Right atrium auricular region (tissue), 2 donors: ENCODE data around the gene TMEM169. TPM values are rescaled to one million over a fixed set of nuclear protein-coding genes. Genes with fewer than 3 reads are reported as not detected.

ENCODE experiments used
- DNase-seq: peaks from one replicate; pipeline ENCODE4 v3.0.0-alpha.2; 2019; ENCODE audit warnings: low spot score
- H3K27ac ChIP-seq, 2 donors: fragments of 200-600 bp; sonication (generic); 1 replicate in 1 of 2; 2 replicates in 1 of 2; pipeline ENCODE4 v1.5.1; 2016 to 2019
- H3K27me3 ChIP-seq, 2 donors: fragments of 200-600 bp; sonication (generic); one replicate each; pipeline versions ENCODE4 v1.5.1 to v1.6.0; 2017 to 2019
- H3K36me3 ChIP-seq: fragments of 200-600 bp; sonication (generic); one replicate; pipeline ENCODE4 v1.5.1; 2016
- H3K4me1 ChIP-seq, 2 donors: fragments of 200-600 bp; sonication (generic); one replicate each; pipeline versions ENCODE4 v1.5.1 to v1.6.0; 2017 to 2019
- H3K4me3 ChIP-seq, 2 donors: fragments of 200-600 bp; sonication (generic); 1 replicate in 1 of 2; 2 replicates in 1 of 2; pipeline ENCODE4 v1.5.1; 2017 to 2019; ENCODE audit warnings: mild to moderate bottlenecking in 1 of 2, moderate library complexity in 1 of 2
- H3K9me3 ChIP-seq, 2 donors: fragments of 200-600 bp; sonication (generic); one replicate each; pipeline ENCODE4 v1.5.1; 2019
- CTCF ChIP-seq, 2 donors: fragments of 200-600 bp; sonication (generic); IDR thresholded peaks; one replicate each; pipeline ENCODE4 v1.5.1; 2019; ENCODE audit warnings: antibody characterized with exemption in 2 of 2
- total RNA-seq, 2 donors: library from RNA; depleted of rRNA; stranded (reverse); fragments of >200 nt; gene quantifications; one replicate each; pipeline ENCODE4 v1.1.0, GENCODE V29; 2016

The TMEM169 gene
- total RNA-seq, 2 donors from 2014 or later = 0.26 to 0.94 TPM

- Histone ChIP-seq H3K4me3 (no peak overlapping the region), H3K4me1 (no peaks in the 10 kb centered on the region), H3K9me3 (no peaks in the 10 kb centered on the region), H3K27ac (no peak overlapping the region), H3K36me3 (no peaks in the 10 kb centered on the region), H3K27me3 (no peaks in the 10 kb centered on the region)
- DNase-seq = no peak
- TF ChIP-seq CTCF (IDR thresholded peaks at IDR 0.05) = no peak
These were observed 40.3 kb upstream of the TMEM169 start for GRCh38 chr2:216041438-216041837.

- no peak overlapping the region for H3K4me3 ChIP-seq
- H3K27me3 ChIP-seq = no peaks in the 10 kb centered on the region
- no peak overlapping the region for H3K27ac ChIP-seq
- H3K36me3 ChIP-seq = no peaks in the 10 kb centered on the region
- DNase-seq = no peak
- no peaks in the 10 kb centered on the region for H3K4me1 ChIP-seq
- no peaks in the 10 kb centered on the region for H3K9me3 ChIP-seq
- no peak for TF ChIP-seq CTCF (IDR thresholded peaks at IDR 0.05)
These were observed 37.8 kb upstream of the TMEM169 start for GRCh38 chr2:216043949-216044348.

- H3K4me3 ChIP-seq = no peak overlapping the region
- TF ChIP-seq CTCF (IDR thresholded peaks at IDR 0.05) = no peak
- H3K27me3 ChIP-seq = no peaks in the 10 kb centered on the region
- no peak for DNase-seq
- no peaks in the 10 kb centered on the region for H3K4me1 ChIP-seq
- H3K9me3 ChIP-seq = no peaks in the 10 kb centered on the region
- H3K36me3 ChIP-seq = no peaks in the 10 kb centered on the region
- H3K27ac ChIP-seq = no peak overlapping the region
These were observed 36.7 kb upstream of the TMEM169 start for GRCh38 chr2:216044883-216045486.

- H3K4me3 ChIP-seq = no peak overlapping the region
These were observed 34.3 kb upstream of the TMEM169 start for GRCh38 chr2:216047397-216047796.

GRCh38 chr2:216049452-216049851 lies 32.3 kb upstream of the TMEM169 start:
- Histone ChIP-seq H3K4me3 (no peak overlapping the region), H3K27me3 (no peaks in the 10 kb centered on the region), H3K9me3 (no peaks in the 10 kb centered on the region), H3K36me3 (no peaks in the 10 kb centered on the region), H3K4me1 (no peaks in the 10 kb centered on the region), H3K27ac (no peak overlapping the region)
- DNase-seq = no peak
- no peak for TF ChIP-seq CTCF (IDR thresholded peaks at IDR 0.05)

More at GRCh38 chr2:216047397-216047796, 34.3 kb upstream of the TMEM169 start:
- DNase-seq = no peak
- no peak for TF ChIP-seq CTCF (IDR thresholded peaks at IDR 0.05)
- Histone ChIP-seq H3K27me3 (no peaks in the 10 kb centered on the region), H3K27ac (no peak overlapping the region), H3K9me3 (no peaks in the 10 kb centered on the region), H3K4me1 (no peaks in the 10 kb centered on the region), H3K36me3 (no peaks in the 10 kb centered on the region)

GRCh38 chr2:216051350-216051749 lies 30.4 kb upstream of the TMEM169 start:
- H3K4me1 ChIP-seq = no peaks in the 10 kb centered on the region

More at GRCh38 chr2:216051350-216051749, 30.4 kb upstream of the TMEM169 start:
- no peak for DNase-seq
- no peak for TF ChIP-seq CTCF (IDR thresholded peaks at IDR 0.05)
- Histone ChIP-seq H3K4me3 (no peak overlapping the region), H3K27me3 (no peaks in the 10 kb centered on the region), H3K27ac (no peak overlapping the region), H3K36me3 (no peaks in the 10 kb centered on the region), H3K9me3 (no peaks in the 10 kb centered on the region)
